ENCODE results near the gene RNF130. TPM values are rescaled to one million over a fixed set of nuclear protein-coding genes. Genes with fewer than 3 reads are reported as not detected.

Gene RNF130
- total RNA-seq, 1 donor from 2014 or later = 36.6 TPM

GRCh38 chr5:180084638-180085561 is 13.3 kb upstream of the RNF130 start:
- no peak for DNase-seq (ENCODE audit: low read depth)

DNA sequence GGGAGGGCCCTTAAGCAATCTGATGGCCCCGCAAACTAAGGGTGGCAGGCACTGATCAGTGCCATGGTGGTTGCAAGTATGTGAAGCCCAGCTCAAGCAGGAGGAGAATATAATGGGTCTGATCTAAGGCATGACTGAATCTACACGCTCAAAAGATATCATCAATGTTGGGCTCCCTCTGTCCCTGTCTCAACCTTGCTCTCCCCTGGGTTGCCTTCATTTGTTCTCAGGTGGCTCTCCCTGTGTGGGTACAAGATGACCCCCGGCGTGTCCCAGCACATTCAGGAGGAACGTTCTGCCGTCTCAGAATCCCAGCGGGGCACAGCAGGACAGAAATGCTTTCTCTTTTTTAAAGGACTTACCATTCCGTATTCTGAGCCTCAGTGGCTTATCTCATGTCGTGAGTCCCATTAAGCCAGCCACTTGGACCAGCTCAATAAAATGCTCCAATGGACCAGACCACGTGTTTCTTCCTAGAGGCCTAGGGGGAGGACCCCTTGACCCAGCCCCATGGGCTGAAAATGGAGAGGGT is 12.0 kb upstream of the RNF130 start:
- no peak overlapping the region for H3K4me3 ChIP-seq (ENCODE audit: low read depth, low read length)
- TF ChIP-seq, protein P1, sequence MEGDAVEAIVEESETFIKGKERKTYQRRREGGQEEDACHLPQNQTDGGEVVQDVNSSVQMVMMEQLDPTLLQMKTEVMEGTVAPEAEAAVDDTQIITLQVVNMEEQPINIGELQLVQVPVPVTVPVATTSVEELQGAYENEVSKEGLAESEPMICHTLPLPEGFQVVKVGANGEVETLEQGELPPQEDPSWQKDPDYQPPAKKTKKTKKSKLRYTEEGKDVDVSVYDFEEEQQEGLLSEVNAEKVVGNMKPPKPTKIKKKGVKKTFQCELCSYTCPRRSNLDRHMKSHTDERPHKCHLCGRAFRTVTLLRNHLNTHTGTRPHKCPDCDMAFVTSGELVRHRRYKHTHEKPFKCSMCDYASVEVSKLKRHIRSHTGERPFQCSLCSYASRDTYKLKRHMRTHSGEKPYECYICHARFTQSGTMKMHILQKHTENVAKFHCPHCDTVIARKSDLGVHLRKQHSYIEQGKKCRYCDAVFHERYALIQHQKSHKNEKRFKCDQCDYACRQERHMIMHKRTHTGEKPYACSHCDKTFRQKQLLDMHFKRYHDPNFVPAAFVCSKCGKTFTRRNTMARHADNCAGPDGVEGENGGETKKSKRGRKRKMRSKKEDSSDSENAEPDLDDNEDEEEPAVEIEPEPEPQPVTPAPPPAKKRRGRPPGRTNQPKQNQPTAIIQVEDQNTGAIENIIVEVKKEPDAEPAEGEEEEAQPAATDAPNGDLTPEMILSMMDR (conservative IDR thresholded peaks at IDR 0.05; ENCODE audit: low read depth, low read length) = no peak

More at GRCh38 chr5:180084638-180085561, 13.3 kb upstream of the RNF130 start:
- TF ChIP-seq, protein P1 (conservative IDR thresholded peaks at IDR 0.05; ENCODE audit: low read depth, low read length) = no peak
- H3K4me3 ChIP-seq (ENCODE audit: low read depth, low read length) = no peak overlapping the region

DNA sequence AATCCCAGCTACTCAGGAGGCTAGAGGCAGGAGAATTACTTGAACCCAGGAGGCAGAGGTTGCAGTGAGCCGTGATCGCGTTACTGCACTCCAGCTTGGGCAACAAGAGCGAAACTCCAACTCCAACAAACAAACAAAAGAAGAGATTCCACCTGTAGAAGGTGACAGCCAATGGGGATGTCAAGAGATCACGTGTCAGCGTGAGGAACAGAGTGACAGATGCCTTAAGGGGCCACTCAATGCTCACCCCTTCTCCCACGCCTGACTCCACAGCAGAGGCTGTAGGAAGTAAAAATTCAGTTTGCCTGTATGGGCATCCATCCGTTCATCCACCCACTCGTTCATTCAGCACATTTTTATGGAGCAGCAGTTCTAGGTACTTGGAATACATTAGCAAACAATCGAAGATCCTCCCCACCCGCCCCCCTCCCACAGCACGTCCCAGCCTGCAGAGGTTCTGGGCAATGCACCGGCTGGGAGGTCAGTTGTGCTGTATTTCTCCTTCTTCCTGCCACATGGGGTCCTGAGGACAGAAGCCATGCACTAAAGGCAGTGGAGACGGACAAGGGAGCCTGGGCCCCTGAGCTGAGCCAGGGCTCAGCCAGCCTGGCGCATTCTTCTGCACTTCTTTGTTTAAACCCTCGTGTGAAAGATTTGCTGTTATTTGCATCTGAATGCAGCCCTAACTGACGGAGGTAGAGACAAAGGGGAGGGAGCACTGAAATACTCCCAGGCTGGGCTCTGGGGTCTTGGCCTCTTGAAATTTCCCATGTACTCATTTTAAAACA is 11.3 kb upstream of the RNF130 start:
- H3K4me3 ChIP-seq (ENCODE audit: low read depth, low read length) = no peak overlapping the region
- no peak for DNase-seq (ENCODE audit: low read depth)
- TF ChIP-seq, protein P1 (conservative IDR thresholded peaks at IDR 0.05; ENCODE audit: low read depth, low read length) = no peak

More for the DNA sequence above, 12.0 kb upstream of the RNF130 start:
- DNase-seq (ENCODE audit: low read depth) = no peak

GRCh38 chr5:180081481-180081880 is 9.9 kb upstream of the RNF130 start:
- no peak for DNase-seq (ENCODE audit: low read depth)
- H3K4me3 ChIP-seq (ENCODE audit: low read depth, low read length) = no peak overlapping the region
- TF ChIP-seq, protein P1 (conservative IDR thresholded peaks at IDR 0.05; ENCODE audit: low read depth, low read length) = no peak

DNA sequence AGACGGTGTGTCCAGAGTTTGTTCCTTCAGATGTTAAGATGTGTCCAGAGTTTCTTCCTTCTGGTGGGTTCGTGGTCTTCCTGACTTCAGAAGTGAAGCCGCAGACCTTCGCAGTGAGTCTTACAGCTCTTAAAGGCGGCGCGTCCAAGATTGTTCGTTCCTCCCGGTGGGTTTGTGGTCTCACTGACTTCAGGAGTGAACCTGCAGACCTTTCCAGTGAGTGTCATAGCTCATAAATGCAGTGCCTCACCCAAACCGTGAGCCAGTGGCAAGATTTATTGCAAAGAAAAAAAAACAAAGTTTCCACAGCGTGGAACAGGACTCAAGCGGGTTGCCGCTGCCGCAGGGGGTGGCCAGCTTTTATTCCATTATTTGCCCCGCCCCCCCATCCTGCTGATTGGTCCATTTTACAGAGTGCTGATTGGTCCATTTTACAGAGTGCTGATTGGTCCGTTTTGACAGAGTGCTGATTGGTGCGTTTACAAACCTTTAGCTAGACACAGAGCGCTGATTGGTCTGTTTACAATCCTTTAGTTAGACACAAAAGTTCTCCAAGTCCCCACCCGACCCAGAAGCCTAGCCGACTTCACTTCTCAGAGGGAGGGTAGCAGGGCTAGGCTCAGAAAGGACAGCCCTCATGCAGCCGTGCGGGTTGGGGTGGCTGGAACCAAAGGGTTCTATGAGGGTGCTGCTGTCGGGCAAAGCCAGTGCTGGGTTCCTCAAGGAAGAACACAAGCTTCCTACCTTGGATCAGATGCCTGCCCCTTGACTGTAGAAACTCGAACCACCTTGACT is 9.1 kb upstream of the RNF130 start:
- H3K4me3 ChIP-seq (ENCODE audit: low read depth, low read length) = no peak overlapping the region
- TF ChIP-seq, protein P1 (conservative IDR thresholded peaks at IDR 0.05; ENCODE audit: low read depth, low read length) = no peak
- no peak for DNase-seq (ENCODE audit: low read depth)

Data from epithelial cell of proximal tubule (primary cell).